Kidney epithelial cell (primary cell): ENCODE data around the gene C17orf67. TPM values are rescaled to one million over a fixed set of nuclear protein-coding genes. Genes with fewer than 3 reads are reported as not detected.

Experiments used
- DNase-seq: peaks from one replicate; pipeline ENCODE4 v3.0.0-alpha.2; 2010; ENCODE audit warnings: low read depth
- H3K27me3 ChIP-seq: 2 replicates; pipeline ENCODE4 v1.6.0; 2011; ENCODE audit warnings: low read length; ENCODE audit not compliant: control insufficient read depth, insufficient read depth
- H3K36me3 ChIP-seq: 2 replicates; pipeline ENCODE4 v1.5.1; 2011; ENCODE audit warnings: low read length; ENCODE audit not compliant: control insufficient read depth, insufficient read depth
- H3K4me3 ChIP-seq: 2 replicates; pipeline ENCODE4 v1.5.1; 2011; ENCODE audit warnings: low read depth, mild to moderate bottlenecking, control low read depth, low read length
- total RNA-seq: library from RNA; depleted of rRNA; stranded (reverse); fragments of >200 nt; gene quantifications from 2 replicates; pipeline ENCODE4 v1.2.3, GENCODE V29; 2015
- TF ChIP-seq, protein P1 (sequence below): IDR thresholded peaks from 2 replicates; pipeline ENCODE4 v1.5.1; 2011; ENCODE audit warnings: mild to moderate bottlenecking, moderate library complexity, low read length, control low read depth, inconsistent platforms; ENCODE audit not compliant: insufficient read depth, poor library complexity, severe bottlenecking

Gene C17orf67
- total RNA-seq, 1 donor from 2014 or later = 0.50 TPM

DNA sequence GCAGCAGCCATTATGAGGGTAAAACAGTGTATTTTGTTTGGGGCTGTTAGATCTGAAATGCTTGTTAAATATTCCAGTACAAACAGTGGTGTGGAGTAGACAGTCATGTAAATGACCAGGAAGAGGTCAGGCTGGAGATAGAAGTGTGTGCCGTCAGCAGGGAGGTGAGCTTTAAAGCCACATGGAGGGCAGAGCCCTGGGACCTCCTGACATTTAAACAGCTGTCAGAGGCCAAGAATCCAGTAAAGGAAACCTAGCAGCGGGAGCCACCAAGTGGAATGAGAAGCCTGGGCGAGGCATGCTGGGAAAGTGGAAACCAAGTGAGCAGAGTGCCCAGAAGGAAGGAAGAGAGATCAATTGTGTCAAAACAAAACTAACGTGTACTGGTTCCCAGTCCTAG lies 26.8 kb downstream of the C17orf67 start:
- no peaks in the 10 kb centered on the region for H3K27me3 ChIP-seq
- H3K36me3 ChIP-seq = no peaks in the 10 kb centered on the region
- TF ChIP-seq, protein P1, sequence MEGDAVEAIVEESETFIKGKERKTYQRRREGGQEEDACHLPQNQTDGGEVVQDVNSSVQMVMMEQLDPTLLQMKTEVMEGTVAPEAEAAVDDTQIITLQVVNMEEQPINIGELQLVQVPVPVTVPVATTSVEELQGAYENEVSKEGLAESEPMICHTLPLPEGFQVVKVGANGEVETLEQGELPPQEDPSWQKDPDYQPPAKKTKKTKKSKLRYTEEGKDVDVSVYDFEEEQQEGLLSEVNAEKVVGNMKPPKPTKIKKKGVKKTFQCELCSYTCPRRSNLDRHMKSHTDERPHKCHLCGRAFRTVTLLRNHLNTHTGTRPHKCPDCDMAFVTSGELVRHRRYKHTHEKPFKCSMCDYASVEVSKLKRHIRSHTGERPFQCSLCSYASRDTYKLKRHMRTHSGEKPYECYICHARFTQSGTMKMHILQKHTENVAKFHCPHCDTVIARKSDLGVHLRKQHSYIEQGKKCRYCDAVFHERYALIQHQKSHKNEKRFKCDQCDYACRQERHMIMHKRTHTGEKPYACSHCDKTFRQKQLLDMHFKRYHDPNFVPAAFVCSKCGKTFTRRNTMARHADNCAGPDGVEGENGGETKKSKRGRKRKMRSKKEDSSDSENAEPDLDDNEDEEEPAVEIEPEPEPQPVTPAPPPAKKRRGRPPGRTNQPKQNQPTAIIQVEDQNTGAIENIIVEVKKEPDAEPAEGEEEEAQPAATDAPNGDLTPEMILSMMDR = no peak
- DNase-seq = no peak
- no peak overlapping the region for H3K4me3 ChIP-seq

DNA sequence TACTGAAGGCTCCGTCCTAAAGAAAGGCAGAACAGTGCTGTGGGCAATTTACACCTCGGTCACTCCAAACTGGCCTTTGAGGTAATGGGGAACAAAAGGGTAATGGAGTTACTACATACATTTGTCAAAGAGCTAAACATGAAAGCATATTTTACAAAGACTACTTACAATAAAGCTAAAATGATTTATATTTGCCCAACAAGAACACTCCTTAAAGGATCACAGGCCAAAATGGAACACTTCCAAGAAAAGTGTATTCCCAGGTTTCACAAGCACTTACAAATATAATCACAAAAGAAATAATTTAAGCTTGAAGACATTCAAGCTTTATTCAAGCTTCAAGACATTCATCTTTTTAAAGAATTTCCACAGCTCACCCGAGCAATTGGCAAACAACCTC lies 29.3 kb downstream of the C17orf67 start:
- TF ChIP-seq, protein P1 = no peak
- Histone ChIP-seq H3K4me3 (no peak overlapping the region), H3K36me3 (no peaks in the 10 kb centered on the region), H3K27me3 (no peaks in the 10 kb centered on the region)
- DNase-seq = no peak

DNA sequence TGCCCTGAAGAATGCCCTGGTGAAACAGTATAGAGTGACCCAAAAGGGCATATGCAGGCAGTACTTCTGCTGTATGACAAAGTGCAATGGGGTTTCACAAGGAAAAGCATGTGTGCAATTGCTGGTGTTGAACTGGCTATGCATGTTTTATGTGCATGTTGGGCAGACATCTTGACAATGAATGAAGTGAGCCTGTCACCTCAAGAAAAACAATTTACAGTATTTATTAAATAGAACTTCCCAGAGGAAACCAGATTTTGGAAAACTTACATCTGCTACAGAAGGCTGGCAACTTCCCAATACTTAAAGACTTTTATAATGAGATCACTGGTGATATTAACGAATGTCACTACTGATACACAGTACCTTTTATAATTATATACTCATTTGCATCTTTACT lies 30.6 kb downstream of the C17orf67 start:
- Histone ChIP-seq H3K36me3 (no peaks in the 10 kb centered on the region), H3K4me3 (no peak overlapping the region), H3K27me3 (no peaks in the 10 kb centered on the region)
- DNase-seq = no peak
- TF ChIP-seq, protein P1 = no peak

DNA sequence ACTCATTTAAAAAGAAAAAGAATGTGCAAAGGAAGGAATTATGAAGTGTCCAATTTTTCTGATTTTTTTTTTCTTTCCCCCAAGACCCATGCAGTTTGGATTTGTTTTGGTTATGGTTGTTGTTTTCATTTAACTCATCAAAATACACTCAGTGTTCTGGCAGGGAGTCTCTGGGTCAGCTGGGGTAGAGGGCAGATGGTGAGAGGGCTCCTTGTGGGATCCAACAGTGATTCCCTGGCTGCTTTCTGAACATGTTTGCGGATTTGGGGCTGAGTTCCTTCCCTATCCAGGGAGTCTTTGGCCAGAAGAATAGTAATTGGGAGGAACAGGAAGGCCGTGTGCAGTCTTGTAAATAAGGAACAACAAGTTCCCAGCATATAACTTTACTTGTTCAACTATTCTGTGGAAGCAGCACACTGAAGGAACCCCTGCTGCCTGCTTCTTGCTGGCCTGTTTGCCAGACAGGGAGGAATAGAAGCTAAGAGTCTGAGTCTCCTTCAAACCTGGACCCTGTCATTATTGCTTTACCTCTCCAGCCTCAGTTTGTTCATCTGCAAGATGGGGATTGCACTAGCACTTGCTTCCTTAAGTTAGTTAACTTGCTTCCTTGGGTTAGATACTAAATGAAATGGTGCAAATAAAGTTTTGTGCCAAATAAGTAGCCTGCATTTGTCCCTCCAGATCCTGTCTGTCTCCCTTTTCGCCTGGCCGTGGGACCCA lies 32.1 kb downstream of the C17orf67 start:
- Histone ChIP-seq H3K27me3 (no peaks in the 10 kb centered on the region), H3K4me3 (no peak overlapping the region), H3K36me3 (no peaks in the 10 kb centered on the region)
- no peak for DNase-seq
- TF ChIP-seq, protein P1 = no peak

DNA sequence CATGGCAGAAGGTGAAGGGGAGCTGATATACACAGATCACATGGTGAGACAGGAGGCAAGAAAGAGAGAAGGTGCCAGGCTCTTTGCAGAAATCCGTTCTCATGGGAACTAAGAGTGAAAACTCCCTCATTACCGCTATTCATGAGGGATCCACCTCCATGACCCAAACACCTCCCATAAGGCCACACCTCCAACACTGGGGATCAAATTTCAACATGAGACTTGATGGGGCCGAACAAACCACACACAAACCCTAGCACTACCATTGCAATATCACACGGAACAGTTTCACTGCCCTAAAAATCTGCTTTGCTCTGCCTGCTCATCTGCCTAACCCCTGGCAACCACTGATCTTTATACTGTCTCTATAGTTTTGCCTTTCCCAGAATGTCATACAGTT lies 34.8 kb downstream of the C17orf67 start:
- no peaks in the 10 kb centered on the region for H3K36me3 ChIP-seq
- DNase-seq = no peak
- peaks cover 2% of the 10 kb centered on the region for H3K27me3 ChIP-seq
- H3K4me3 ChIP-seq = no peak overlapping the region
- TF ChIP-seq, protein P1 = no peak

DNA sequence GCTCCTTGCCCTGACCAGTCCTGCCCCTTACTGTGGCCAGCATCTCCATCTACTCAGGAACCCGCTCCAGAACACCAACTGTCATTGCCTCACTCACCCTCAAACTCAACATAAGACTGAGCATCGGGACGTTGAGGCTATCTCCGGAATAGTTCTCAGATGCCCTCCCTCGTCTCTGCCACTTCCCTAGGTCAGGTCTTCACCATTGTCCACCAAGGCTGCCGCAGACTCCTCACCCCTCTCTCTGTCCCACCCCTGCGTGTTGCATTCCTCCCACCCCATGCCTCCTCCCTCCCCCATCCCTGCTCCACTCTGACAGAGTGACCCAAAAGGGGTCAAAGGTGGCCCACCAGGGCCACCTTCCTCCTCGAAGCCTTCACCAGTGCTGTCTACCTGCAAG lies 37.2 kb downstream of the C17orf67 start:
- TF ChIP-seq, protein P1 = no peak

More for the DNA sequence above, 37.2 kb downstream of the C17orf67 start:
- DNase-seq = no peak
- Histone ChIP-seq H3K27me3 (peaks cover 2% of the 10 kb centered on the region), H3K36me3 (no peaks in the 10 kb centered on the region), H3K4me3 (no peak overlapping the region)
